Left lung (tissue), 10 donors: ENCODE results near the gene STAM. TPM values are rescaled to one million over a fixed set of nuclear protein-coding genes. Genes with fewer than 3 reads are reported as not detected.
"Not testable (repeated sequence)": the region's sequence is repeated elsewhere in the genome, so short reads cannot be mapped to it uniquely, and the experiment has no call there.

Experiments used
- ATAC-seq: fragments of 200-7000 bp; cut with Tn5 transposase; one replicate; pipeline ENCODE4 v1.9.1; 2020; ENCODE audit warnings: moderate library complexity
- DNase-seq, 4 donors: peaks; one replicate each; pipeline ENCODE4 v3.0.0-alpha.2; 2013 to 2020
- H3K27ac ChIP-seq, 2 donors: fragments of 200-600 bp; sonication (generic) in 1 of 2; one replicate each; pipeline versions ENCODE4 v1.5.0 to v1.8.0; 2020 to 2021
- H3K27me3 ChIP-seq, 2 donors: fragments of 200-600 bp; sonication (generic) in 1 of 2; one replicate each; pipeline versions ENCODE4 v1.5.0 to v1.8.0; 2020 to 2021
- H3K36me3 ChIP-seq, 2 donors: fragments of 200-600 bp; sonication (generic) in 1 of 2; one replicate each; pipeline versions ENCODE4 v1.5.0 to v1.8.0; 2020 to 2021
- H3K4me1 ChIP-seq, 2 donors: fragments of 200-600 bp; one replicate each; pipeline ENCODE4 v1.8.0; 2021
- H3K4me3 ChIP-seq, 2 donors: fragments of 200-600 bp; sonication (generic) in 1 of 2; one replicate each; pipeline versions ENCODE4 v1.5.0 to v1.8.0; 2020 to 2021; ENCODE audit warnings: mild to moderate bottlenecking in 1 of 2
- H3K9me3 ChIP-seq, 2 donors: fragments of 200-600 bp; sonication (generic) in 1 of 2; one replicate each; pipeline versions ENCODE4 v1.5.0 to v1.8.0; 2020 to 2021
- CTCF ChIP-seq, 2 donors: fragments of 200-600 bp; sonication (generic) in 1 of 2; IDR thresholded peaks; one replicate each; pipeline versions ENCODE4 v1.5.0 to v1.8.0; 2021; ENCODE audit warnings: antibody characterized with exemption in 2 of 2
- intact Hi-C, 2 donors: fragments of 100-400 bp; cut with DNase I; formaldehyde crosslinking; loops; one replicate each; pipeline versions ENCODE4 v1.11.2 to v1.14.2; 2022
- polyA plus RNA-seq, 6 donors: library from polyadenylated mRNA; unstranded; fragments of 120-200 nt; gene quantifications; one replicate each; pipeline ENCODE4 v1.2.1, GENCODE V29; 2013; ENCODE audit not compliant: insufficient read length in 6 of 6
- total RNA-seq, 2 donors: library from RNA; stranded (reverse); fragmentation: NEBNext Ultra II Directional; extraction: Animal tissue kit (Norgen Biotek cat#: 25700); gene quantifications; one replicate each; pipeline ENCODE4 v1.2.1, GENCODE V29; 2021
- donor health status: DM: no; HTN: yes; CAD: no.
- donor health status: DM: no; HTN: no; CAD: no.

Gene STAM
- total and polyA plus RNA-seq, 8 donors, result 33.4 to 42.3 (median 37.8) TPM

DNA sequence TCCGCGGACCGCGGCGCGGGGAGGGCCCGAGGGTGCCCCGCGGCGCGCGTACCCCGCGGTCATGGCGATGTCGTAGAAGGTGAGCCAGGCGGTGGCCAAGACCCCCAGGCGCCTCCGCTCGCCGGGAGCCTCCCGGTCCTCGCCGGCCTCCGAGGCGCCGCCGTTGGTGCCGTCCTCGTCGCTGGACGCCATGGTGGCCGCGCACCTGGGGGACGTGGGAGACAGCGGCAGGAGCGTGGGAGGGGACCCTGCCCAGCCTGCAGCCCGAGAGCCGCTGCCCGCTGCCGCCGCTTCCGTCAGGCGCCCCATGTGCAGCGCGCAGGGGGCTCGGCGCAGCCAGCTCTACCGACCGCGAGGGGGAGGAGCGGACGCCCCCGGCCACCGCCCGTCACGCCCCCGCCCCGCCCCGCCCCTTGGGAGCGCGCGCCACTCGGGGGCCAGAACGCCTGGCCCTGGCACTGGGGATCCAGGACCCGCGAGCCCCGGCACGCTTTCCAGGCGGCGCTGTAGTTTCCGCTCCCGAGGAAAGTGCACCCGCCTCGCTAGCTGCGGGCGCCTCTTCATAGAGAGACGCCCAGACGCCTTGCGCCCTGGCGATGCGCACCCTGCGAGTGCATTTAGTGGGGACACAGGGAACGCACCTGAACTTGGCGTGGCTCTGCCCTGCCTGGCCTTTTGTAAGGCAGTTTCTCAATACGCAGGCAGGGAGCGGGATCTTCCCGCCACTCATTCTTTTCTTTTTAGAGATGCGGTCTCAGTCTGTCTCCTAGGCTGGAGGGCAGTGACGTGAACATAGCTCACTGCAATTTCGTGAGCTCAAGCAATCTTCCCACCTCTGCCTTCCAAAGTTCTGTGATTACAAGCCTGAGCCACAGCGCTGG, 26.7 kb upstream of the STAM start, which contains the start of gene HACD1:
TSS of gene HACD1 (minus strand) at position 344 of the 881 bp plus-strand sequence. CDS start at position 309, 35 bp downstream.
- no peak for TF ChIP-seq CTCF (IDR thresholded peaks at IDR 0.05)
- peak within 1 kb of the TSS; percentile 74 to 89 for H3K4me3 ChIP-seq
- peaks cover 0 to 11% of the 10 kb centered on the region in 2 donors for H3K4me1 ChIP-seq
- peak; percentile 48 to 93 (median 77) for DNase-seq
- H3K36me3 ChIP-seq, result no peaks in the 10 kb centered on the region
- ATAC-seq, result peak; percentile 91
- H3K27me3 ChIP-seq, result peaks cover 0 to 20% of the 10 kb centered on the region in 2 donors
- H3K9me3 ChIP-seq, result no peaks in the 10 kb centered on the region
- H3K27ac ChIP-seq, result peak within 1 kb of the TSS; percentile 90 to 92
- intact Hi-C loops, result loop anchor here in 1 of 2 donors (10.0 kb wide), 1 partner anchor 118 kb away; no protein-coding TSS in a partner anchor

GRCh38 chr10:17622061-17622460, 21.9 kb upstream of the STAM start:
- no peak overlapping the region for H3K27ac ChIP-seq
- ATAC-seq, result no peak
- no peak for DNase-seq
- H3K4me1 ChIP-seq, result peaks cover 0 to 8% of the 10 kb centered on the region in 2 donors
- intact Hi-C loops, result no loop called here
- no peaks in the 10 kb centered on the region for H3K9me3 ChIP-seq
- no peak overlapping the region for H3K4me3 ChIP-seq
- H3K36me3 ChIP-seq, result no peaks in the 10 kb centered on the region
- TF ChIP-seq CTCF (IDR thresholded peaks at IDR 0.05), result no peak
- H3K27me3 ChIP-seq, result peaks cover 0 to 20% of the 10 kb centered on the region in 2 donors

GRCh38 chr10:17624996-17625395, 19.0 kb upstream of the STAM start:
- no peak for TF ChIP-seq CTCF (IDR thresholded peaks at IDR 0.05)
- DNase-seq, result no peak
- Histone ChIP-seq H3K27ac (no peak overlapping the region), H3K27me3 (peaks cover 0 to 4% of the 10 kb centered on the region in 2 donors), H3K4me3 (no peak overlapping the region), H3K9me3 (no peaks in the 10 kb centered on the region), H3K36me3 (no peaks in the 10 kb centered on the region), H3K4me1 (no peaks in the 10 kb centered on the region)
- intact Hi-C loops, result no loop called here
- peak; percentile 32 for ATAC-seq

DNA sequence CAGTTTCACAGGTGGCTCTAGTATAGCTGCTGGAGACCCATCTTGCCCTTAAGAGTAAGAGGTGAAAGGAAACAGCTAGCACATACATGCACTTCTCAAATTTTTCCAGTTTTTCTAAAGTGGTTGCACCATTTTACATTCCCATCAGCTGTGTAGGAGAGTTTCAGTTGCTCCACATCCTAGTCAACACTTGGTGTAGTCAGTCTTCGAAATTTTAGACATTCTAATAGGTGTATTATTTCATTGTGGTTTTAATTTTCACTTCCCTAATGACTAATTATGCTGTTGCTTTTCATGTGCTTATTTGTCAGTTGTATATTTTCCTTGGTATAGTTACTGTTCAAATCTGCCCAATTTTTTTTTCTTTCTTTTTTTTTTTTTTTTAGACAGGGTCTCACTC, 17.3 kb upstream of the STAM start:
- Histone ChIP-seq H3K4me1 (no peaks in the 10 kb centered on the region), H3K27me3 (no peaks in the 10 kb centered on the region), H3K9me3 (no peaks in the 10 kb centered on the region), H3K27ac (no peak overlapping the region), H3K36me3 (no peaks in the 10 kb centered on the region), H3K4me3 (no peak overlapping the region)
- intact Hi-C loops, result no loop called here
- no peak for TF ChIP-seq CTCF (IDR thresholded peaks at IDR 0.05)
- ATAC-seq (no peak), DNase-seq (no peak)

- H3K36me3 ChIP-seq, DNase-seq, H3K27ac ChIP-seq, ATAC-seq, intact Hi-C loops, H3K4me3 ChIP-seq, H3K27me3 ChIP-seq, H3K4me1 ChIP-seq, H3K9me3 ChIP-seq: not testable (repeated sequence)
Observed at GRCh38 chr10:17632590-17632989, 11.4 kb upstream of the STAM start.
